ENCODE data around the gene ZMYND11. TPM values are rescaled to one million over a fixed set of nuclear protein-coding genes. Genes with fewer than 3 reads are reported as not detected.

ZMYND11 gene
- total and polyA plus RNA-seq, 2 of the 13 experiments (the other 11 are each of a cell fraction or from before 2014, with no cell fraction given) = 17.5 to 38.7 TPM

DNA sequence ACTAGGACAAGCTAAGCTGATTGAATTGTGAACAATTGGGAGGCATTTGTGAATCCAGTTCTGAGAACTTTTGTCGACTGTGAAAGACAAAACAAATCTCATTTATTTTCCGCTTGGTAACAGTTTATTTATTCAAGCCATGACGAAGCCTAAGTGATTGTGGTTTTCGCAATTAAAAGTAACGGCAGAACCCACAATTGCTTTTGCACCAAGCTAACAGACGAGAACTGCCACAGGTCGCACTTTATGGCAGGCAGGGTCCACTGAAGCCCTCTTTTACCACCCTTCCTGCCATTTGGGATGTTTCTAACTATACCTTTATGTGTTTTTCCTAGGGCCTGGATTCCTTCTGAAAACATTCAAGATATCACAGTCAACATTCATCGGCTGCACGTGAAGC is 111.2 kb downstream of the ZMYND11 start:
- H4K20me1 ChIP-seq (ENCODE audit: insufficient read depth, low read length) = no peaks in the 10 kb centered on the region
- H3K4me1 ChIP-seq (ENCODE audit: insufficient read depth, low read length) = no peaks in the 10 kb centered on the region
- H3K27me3 ChIP-seq (ENCODE audit: control insufficient read depth in 1 of 2, insufficient read depth in 2 of 2, low read length in 2 of 2) = no peaks in the 10 kb centered on the region
- ATAC-seq = no peak
- no peak overlapping the region for H3K4me2 ChIP-seq (ENCODE audit: low read depth, low read length)
- TF ChIP-seq ZNF816 (CRISPR knock-in tag; IDR thresholded peaks at IDR 0.05; ENCODE audit: borderline replicate concordance) = no peak
- TF ChIP-seq, protein P1, sequence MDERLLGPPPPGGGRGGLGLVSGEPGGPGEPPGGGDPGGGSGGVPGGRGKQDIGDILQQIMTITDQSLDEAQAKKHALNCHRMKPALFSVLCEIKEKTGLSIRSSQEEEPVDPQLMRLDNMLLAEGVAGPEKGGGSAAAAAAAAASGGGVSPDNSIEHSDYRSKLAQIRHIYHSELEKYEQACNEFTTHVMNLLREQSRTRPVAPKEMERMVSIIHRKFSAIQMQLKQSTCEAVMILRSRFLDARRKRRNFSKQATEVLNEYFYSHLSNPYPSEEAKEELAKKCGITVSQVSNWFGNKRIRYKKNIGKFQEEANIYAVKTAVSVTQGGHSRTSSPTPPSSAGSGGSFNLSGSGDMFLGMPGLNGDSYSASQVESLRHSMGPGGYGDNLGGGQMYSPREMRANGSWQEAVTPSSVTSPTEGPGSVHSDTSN (CRISPR knock-in tag; IDR thresholded peaks at IDR 0.05) = no peak
- TF ChIP-seq, protein P2, sequence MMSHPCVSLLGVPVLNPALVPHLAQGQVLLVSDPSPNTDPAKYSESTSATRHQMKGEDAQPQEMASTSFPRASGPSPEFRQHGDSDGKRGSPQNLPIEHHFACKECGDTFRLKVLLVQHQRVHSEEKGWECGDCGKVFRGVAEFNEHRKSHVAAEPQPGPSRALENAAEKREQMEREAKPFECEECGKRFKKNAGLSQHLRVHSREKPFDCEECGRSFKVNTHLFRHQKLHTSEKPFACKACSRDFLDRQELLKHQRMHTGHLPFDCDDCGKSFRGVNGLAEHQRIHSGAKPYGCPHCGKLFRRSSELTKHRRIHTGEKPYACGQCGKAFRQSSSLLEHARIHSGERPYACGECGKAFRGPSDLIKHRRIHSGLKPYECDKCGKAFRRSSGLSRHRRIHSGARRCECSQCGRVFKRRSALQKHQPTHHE (CRISPR knock-in tag; IDR thresholded peaks at IDR 0.05; ENCODE audit: borderline replicate concordance) = no peak
- TF ChIP-seq, protein P3, sequence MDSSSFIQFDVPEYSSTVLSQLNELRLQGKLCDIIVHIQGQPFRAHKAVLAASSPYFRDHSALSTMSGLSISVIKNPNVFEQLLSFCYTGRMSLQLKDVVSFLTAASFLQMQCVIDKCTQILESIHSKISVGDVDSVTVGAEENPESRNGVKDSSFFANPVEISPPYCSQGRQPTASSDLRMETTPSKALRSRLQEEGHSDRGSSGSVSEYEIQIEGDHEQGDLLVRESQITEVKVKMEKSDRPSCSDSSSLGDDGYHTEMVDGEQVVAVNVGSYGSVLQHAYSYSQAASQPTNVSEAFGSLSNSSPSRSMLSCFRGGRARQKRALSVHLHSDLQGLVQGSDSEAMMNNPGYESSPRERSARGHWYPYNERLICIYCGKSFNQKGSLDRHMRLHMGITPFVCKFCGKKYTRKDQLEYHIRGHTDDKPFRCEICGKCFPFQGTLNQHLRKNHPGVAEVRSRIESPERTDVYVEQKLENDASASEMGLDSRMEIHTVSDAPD (CRISPR knock-in tag; IDR thresholded peaks at IDR 0.05) = no peak
- TF ChIP-seq ZNF569 (CRISPR knock-in tag; IDR thresholded peaks at IDR 0.05; ENCODE audit: borderline replicate concordance) = no peak
- no peak for TF ChIP-seq ZNF713 (CRISPR knock-in tag; IDR thresholded peaks at IDR 0.05)
- TF ChIP-seq CEBPB (IDR thresholded peaks at IDR 0.05; ENCODE audit: borderline replicate concordance, low read depth, low read length) = no peak
- TF ChIP-seq MAZ (IDR thresholded peaks at IDR 0.05; ENCODE audit: borderline replicate concordance, low read depth, low read length) = no peak
- TF ChIP-seq MAZ (CRISPR knock-in tag; IDR thresholded peaks at IDR 0.05; ENCODE audit: low read depth) = no peak
- POLR2A ChIA-PET = no interaction called here
- WGBS (ENCODE audit: low lambda C conversion rate) = 97% methylated on average over 9 of the region's 9 CpGs
- H3K79me2 ChIP-seq (ENCODE audit: insufficient read depth, low read length) = no peaks in the 10 kb centered on the region
- no peak overlapping the region for H3K9ac ChIP-seq (ENCODE audit: insufficient read depth, low read depth, low read length)
- H3K9me3 ChIP-seq (ENCODE audit: low read length) = no peaks in the 10 kb centered on the region
- CTCF ChIA-PET (ENCODE audit: low intra/inter-chr PET ratio, low total read pairs) = no interaction called here
- DNase-seq (ENCODE audit: low spot score) = no peak
- intact Hi-C loops (cut with micrococcal nuclease; ENCODE audit: unreplicated experiment) = no loop called here
- no peak overlapping the region for H3K27ac ChIP-seq (ENCODE audit: extremely low read length, insufficient read depth, low read length)
- BruUV-seq (replicated peaks) = no TSS peak
- FAIRE-seq = no peak
- in situ Hi-C loops (cut with HindIII; ENCODE audit: extremely low pct_ligation_motif_present, low pct_unique_long_range_greater_than_20kb) = no loop called here
- no peak overlapping the region for H3K4me3 ChIP-seq (replicated peaks in 1 of 3; ENCODE audit: insufficient read depth in 1 of 3, low read depth in 2 of 3, low read length in 3 of 3)
- H2AFZ ChIP-seq (ENCODE audit: low read length) = no peak overlapping the region
- H3K36me3 ChIP-seq (replicated peaks in 1 of 2; ENCODE audit: control insufficient read depth in 1 of 2, insufficient read depth in 2 of 2, low read length in 2 of 2) = peaks cover 14 to 46% of the 10 kb centered on the region in 2 experiments

Data from HepG2 (cell line).